Stomach smooth muscle (tissue), 2 donors: ENCODE data around the gene MBP.

ENCODE experiments used
- H3K27ac ChIP-seq: one replicate; pipeline ENCODE4 v1.7.0; 2013; ENCODE audit warnings: mild to moderate bottlenecking, low read length, inconsistent platforms
- H3K27me3 ChIP-seq, 2 donors: one replicate each; pipeline ENCODE4 v1.7.0; 2013; ENCODE audit warnings: low read length in 2 of 2; ENCODE audit not compliant: insufficient read depth in 2 of 2, control insufficient read depth in 1 of 2
- H3K36me3 ChIP-seq, 2 donors: one replicate each; pipeline ENCODE4 v1.7.0; 2013; ENCODE audit warnings: low read length in 2 of 2; ENCODE audit not compliant: control insufficient read depth in 2 of 2, insufficient read depth in 2 of 2
- H3K4me1 ChIP-seq: one replicate; pipeline ENCODE4 v1.7.0; 2013; ENCODE audit warnings: low read length; ENCODE audit not compliant: control insufficient read depth, insufficient read depth
- H3K4me3 ChIP-seq, 2 donors: one replicate each; pipeline ENCODE4 v1.7.0; 2013; ENCODE audit warnings: low read length in 2 of 2
- H3K9ac ChIP-seq, 2 donors: one replicate each; pipeline ENCODE4 v1.7.0; 2013; ENCODE audit warnings: low read length in 2 of 2, mild to moderate bottlenecking in 1 of 2
- H3K9me3 ChIP-seq, 2 donors: one replicate each; pipeline ENCODE4 v1.7.0; 2013; ENCODE audit warnings: low read length in 2 of 2; ENCODE audit not compliant: control insufficient read depth in 2 of 2
- donor health status: healthy.
- donor health status: Pancreatic carcinoma.

The MBP gene

DNA sequence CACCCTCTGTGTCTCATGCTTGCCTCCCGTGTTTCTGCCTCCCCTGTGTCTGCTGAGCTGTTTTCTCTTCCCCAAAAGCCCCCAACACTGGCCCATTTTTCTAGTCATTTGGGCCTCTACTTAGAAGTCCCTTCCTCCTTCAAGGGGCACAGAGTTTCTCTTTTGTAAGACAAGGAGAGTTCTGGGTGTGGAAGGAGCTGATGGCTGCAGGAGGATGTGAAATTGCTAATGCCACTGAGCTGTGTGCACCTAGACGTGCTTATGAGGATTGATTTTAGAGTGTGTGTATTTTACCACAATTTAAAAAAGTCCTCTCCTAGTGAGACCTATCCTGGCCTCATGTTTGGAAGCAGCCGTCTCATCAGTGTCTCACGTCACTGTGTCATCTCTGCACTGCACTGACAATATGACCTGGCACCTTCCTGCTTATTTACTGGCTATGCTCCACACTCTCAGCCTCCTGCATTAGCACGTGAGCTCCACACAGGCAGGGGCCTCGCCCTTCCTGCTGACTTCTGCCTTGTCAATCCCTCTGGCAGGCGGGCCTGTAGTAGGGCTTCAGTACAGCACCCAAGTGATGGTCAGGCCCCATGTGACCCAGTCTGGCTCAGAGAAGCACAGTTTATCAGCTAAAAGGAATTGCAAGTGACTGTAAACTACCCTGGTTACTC lies 8.0 kb upstream of the MBP start:
- Histone ChIP-seq H3K27ac (no peak overlapping the region), H3K9me3 (peaks cover 0 to 8% of the 10 kb centered on the region in 2 donors), H3K4me1 (peaks cover 15% of the 10 kb centered on the region), H3K36me3 (no peaks in the 10 kb centered on the region), H3K27me3 (no peaks in the 10 kb centered on the region), H3K9ac (no peak overlapping the region), H3K4me3 (no peak overlapping the region)

DNA sequence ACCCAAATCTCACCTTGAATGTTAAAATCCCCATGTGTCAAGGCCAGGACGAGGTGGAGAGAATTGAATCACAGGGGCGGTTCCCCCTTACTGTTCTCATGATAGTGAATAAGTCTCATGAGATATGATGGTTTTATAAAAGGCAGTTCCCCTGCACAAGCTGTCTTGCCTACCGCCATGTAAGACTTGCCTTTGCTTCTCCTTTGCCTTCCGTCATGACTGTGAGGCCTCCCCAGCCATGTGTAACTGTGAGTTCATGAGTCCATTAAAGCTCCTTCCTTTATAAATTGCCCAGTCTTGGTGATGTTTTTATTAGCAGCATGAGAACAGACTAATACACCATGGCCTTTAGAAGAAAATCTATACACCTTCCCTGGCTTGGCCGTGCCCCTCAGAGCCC lies 7.4 kb upstream of the MBP start:
- Histone ChIP-seq H3K36me3 (no peaks in the 10 kb centered on the region), H3K9ac (no peak overlapping the region), H3K27me3 (no peaks in the 10 kb centered on the region), H3K4me1 (peaks cover 15% of the 10 kb centered on the region), H3K9me3 (peaks cover 0 to 11% of the 10 kb centered on the region in 2 donors), H3K4me3 (no peak overlapping the region), H3K27ac (no peak overlapping the region)

- Histone ChIP-seq H3K9ac (no peak overlapping the region), H3K27ac (no peak overlapping the region), H3K36me3 (no peaks in the 10 kb centered on the region)
Observed at GRCh38 chr18:77139619-77140018, 7.0 kb upstream of the MBP start.

DNA sequence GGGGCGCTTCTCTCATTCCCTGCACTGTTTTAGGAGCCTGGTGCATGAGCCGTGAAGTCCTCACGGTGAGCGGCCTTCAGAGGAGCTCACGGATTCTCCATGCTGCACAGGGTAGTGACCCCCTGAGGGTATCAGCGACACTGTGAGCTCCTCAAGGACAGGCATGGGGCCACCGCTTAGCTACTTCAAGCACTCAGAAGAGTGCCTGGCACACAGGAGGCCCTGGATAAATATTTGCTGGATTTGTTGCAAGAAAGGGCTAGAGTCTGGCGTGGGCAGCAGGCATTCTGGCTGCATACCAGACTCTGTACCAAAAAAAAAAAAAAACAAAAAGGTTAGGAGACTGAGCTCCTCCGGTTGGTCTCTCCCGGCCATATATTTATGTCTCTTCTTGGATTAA lies 5.7 kb upstream of the MBP start:
- Histone ChIP-seq H3K36me3 (no peaks in the 10 kb centered on the region), H3K27ac (no peak overlapping the region), H3K4me1 (peaks cover 20% of the 10 kb centered on the region), H3K9ac (no peak overlapping the region), H3K27me3 (no peaks in the 10 kb centered on the region), H3K4me3 (no peak overlapping the region), H3K9me3 (peaks cover 0 to 8% of the 10 kb centered on the region in 2 donors)

More at GRCh38 chr18:77139619-77140018, 7.0 kb upstream of the MBP start:
- no peak overlapping the region for H3K4me3 ChIP-seq
- H3K27me3 ChIP-seq, result no peaks in the 10 kb centered on the region
- peaks cover 15% of the 10 kb centered on the region for H3K4me1 ChIP-seq
- peaks cover 0 to 11% of the 10 kb centered on the region in 2 donors for H3K9me3 ChIP-seq

GRCh38 chr18:77137851-77138250 lies 5.3 kb upstream of the MBP start:
- Histone ChIP-seq H3K27ac (no peak overlapping the region), H3K4me1 (peaks cover 24% of the 10 kb centered on the region), H3K9ac (no peak overlapping the region), H3K36me3 (no peaks in the 10 kb centered on the region), H3K4me3 (no peak overlapping the region), H3K27me3 (no peaks in the 10 kb centered on the region), H3K9me3 (peaks cover 0 to 6% of the 10 kb centered on the region in 2 donors)

- Histone ChIP-seq H3K36me3 (no peaks in the 10 kb centered on the region), H3K9me3 (peaks cover 0 to 6% of the 10 kb centered on the region in 2 donors), H3K27me3 (peaks cover 0 to 4% of the 10 kb centered on the region in 2 donors), H3K27ac (no peak overlapping the region), H3K4me3 (no peak overlapping the region), H3K4me1 (peaks cover 32% of the 10 kb centered on the region), H3K9ac (no peak overlapping the region)
Observed at GRCh38 chr18:77136871-77137665, 4.5 kb upstream of the MBP start.

- H3K9me3 ChIP-seq, result peaks cover 0 to 6% of the 10 kb centered on the region in 2 donors
- peaks cover 40% of the 10 kb centered on the region for H3K4me1 ChIP-seq
- H3K27ac ChIP-seq, result no peak overlapping the region
- no peaks in the 10 kb centered on the region for H3K36me3 ChIP-seq
- H3K27me3 ChIP-seq, result peaks cover 0 to 8% of the 10 kb centered on the region in 2 donors
- H3K9ac ChIP-seq, result no peak overlapping the region
- H3K4me3 ChIP-seq, result no peak overlapping the region
Observed at GRCh38 chr18:77136076-77136718, 3.6 kb upstream of the MBP start.

- H3K4me3 ChIP-seq, result no peak overlapping the region
- H3K9ac ChIP-seq, result no peak overlapping the region
- peaks cover 42% of the 10 kb centered on the region for H3K4me1 ChIP-seq
- no peaks in the 10 kb centered on the region for H3K36me3 ChIP-seq
- H3K27me3 ChIP-seq, result peaks cover 0 to 8% of the 10 kb centered on the region in 2 donors
- no peak overlapping the region for H3K27ac ChIP-seq
- peaks cover 0 to 6% of the 10 kb centered on the region in 2 donors for H3K9me3 ChIP-seq
Observed at GRCh38 chr18:77135339-77136075, 2.9 kb upstream of the MBP start.

- no peaks in the 10 kb centered on the region for H3K36me3 ChIP-seq
- peaks cover 0 to 12% of the 10 kb centered on the region in 2 donors for H3K27me3 ChIP-seq
- no peak overlapping the region for H3K4me3 ChIP-seq
- H3K27ac ChIP-seq, result no peak overlapping the region
- H3K9ac ChIP-seq, result no peak overlapping the region
- H3K4me1 ChIP-seq, result peaks cover 43% of the 10 kb centered on the region
- peaks cover 0 to 6% of the 10 kb centered on the region in 2 donors for H3K9me3 ChIP-seq
Observed at GRCh38 chr18:77134611-77135010, 2.0 kb upstream of the MBP start.

DNA sequence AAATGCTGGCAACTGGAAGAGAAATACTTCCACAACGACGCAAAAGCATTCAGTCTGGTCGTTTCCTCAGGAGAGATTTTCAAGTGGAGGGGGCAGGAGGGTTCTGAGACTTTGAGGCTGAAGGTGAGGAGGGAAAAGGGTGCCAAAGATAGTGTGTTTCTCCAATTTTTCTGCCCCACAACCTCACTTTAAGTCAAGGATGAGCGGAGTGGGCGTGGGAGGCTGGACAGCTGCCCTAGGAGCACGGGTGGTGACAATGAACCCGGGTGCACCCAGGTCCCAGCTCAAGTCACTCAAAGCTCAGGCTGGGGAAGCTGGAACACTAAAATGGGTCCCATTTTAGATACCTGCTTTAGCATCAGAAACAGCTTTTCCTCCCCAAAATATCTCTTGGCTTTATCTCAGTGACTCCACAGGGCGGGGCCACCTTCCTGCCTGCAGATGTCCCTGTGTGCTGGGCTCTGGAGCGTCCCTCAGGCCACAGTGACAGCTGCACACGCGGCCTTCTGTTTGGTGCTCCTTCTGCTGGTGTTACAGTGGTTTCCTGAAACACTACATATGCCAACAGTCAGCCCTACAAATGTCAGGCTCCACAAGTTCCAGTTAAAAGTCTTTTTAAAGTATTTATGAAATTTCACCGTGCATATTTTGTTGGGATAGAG lies 1.4 kb upstream of the MBP start:
- Histone ChIP-seq H3K4me3 (no peak overlapping the region), H3K9me3 (peaks cover 0 to 6% of the 10 kb centered on the region in 2 donors), H3K36me3 (no peaks in the 10 kb centered on the region), H3K27me3 (peaks cover 0 to 16% of the 10 kb centered on the region in 2 donors), H3K9ac (no peak overlapping the region), H3K27ac (no peak overlapping the region), H3K4me1 (peaks cover 46% of the 10 kb centered on the region)
